Kidney glomerular epithelial cell (primary cell): ENCODE measurements around the gene ZNF667.

Source experiments
- DNase-seq: peaks from one replicate; lab custom pipeline; 2025; lab: John Stamatoyannopoulos, UW

Gene ZNF667

DNA sequence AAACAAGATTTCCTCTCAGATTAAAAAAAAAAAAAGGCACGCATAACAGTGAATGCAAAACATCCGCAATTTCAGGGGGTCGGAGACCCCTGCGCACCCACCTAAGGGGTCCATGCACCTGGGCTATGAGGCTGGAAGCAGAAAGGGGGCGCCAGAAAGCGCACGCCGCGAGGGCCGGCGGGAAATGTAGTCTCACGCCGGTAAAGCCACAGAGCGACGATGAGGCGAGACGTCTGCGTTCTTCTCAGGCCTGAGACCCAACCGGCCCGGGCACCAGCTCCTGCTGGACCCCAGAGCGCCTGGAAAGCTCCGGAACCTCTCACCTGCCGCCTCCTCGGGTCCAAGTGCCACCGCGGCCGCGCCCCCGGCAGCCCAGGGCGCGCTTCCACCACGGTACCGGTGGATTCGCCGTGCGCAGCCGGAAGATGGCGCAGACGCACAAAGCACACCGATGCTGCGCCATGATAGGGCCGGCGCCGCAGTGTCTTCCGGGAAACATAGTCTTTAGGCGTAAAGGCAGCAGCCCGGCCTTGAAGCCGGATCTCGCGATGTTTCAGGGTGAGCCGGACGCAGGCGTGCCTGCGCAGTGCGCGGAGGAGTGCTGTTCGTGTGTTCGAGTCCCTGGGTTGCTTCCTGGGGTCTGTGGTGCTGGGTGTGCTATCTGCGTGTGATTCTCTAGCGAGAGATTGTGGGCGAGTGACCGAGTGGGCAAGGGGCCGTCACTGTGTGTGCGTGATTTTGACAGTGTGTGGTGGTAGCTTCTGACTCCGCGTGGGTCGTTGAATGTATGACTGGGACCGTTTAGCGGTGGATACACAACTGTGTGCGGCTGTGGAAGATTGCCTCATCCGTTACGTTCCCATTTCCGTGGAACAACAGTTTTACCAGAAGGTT is 83.8 kb downstream of the ZNF667 start, which contains the start of gene ZNF582:
ZNF582 (minus strand) TSS at position 416 of the 894 bp plus-strand sequence. CDS start 1,782 bp downstream, outside the sequence.
- DNase-seq: peak; percentile 89
